HepG2 (cell line): ENCODE data around the gene WSB2. TPM values are rescaled to one million over a fixed set of nuclear protein-coding genes. Genes with fewer than 3 reads are reported as not detected.

Source experiments
- ATF7 ChIP-seq, 2 experiments: fragments of 450-650 bp in 1 of 2; sonication (generic) in 1 of 2; formaldehyde crosslinking in 1 of 2; IDR thresholded peaks; 2 replicates each; pipeline versions ENCODE4 v1.4.0 to v1.6.1; 2016 to 2020; ENCODE audit warnings: antibody characterized with exemption in 1 of 2, mild to moderate bottlenecking in 1 of 2, missing genetic modification reagents in 1 of 2
- FLYWCH1 ChIP-seq: sonication (generic); formaldehyde crosslinking; IDR thresholded peaks from 2 replicates; pipeline ENCODE4 v1.8.1; 2023; ENCODE audit warnings: mild to moderate bottlenecking, missing genetic modification reagents
- IRF1 ChIP-seq: sonication (generic); formaldehyde crosslinking; IDR thresholded peaks from 2 replicates; pipeline ENCODE4 v1.4.0; 2020; ENCODE audit warnings: low read depth, mild to moderate bottlenecking, missing genetic modification reagents
- ZFP62 ChIP-seq: sonication (generic); formaldehyde crosslinking; IDR thresholded peaks from 2 replicates; pipeline ENCODE4 v1.4.0; 2020; ENCODE audit warnings: missing genetic modification reagents
- ZNF614 ChIP-seq: IDR thresholded peaks from 2 replicates; pipeline ENCODE4 v1.6.1; 2018; ENCODE audit warnings: missing biosample characterization, missing genetic modification reagents, inconsistent platforms, borderline replicate concordance
- ZSCAN31 ChIP-seq: sonication (generic); formaldehyde crosslinking; IDR thresholded peaks from 2 replicates; pipeline ENCODE4 v1.5.0; 2020; ENCODE audit warnings: low read depth, mild to moderate bottlenecking, missing genetic modification reagents
- polyA plus RNA-seq, 8 experiments: library from polyadenylated mRNA; depleted of rRNA in 3 of 8; stranded (reverse) in 7 of 8; unstranded in 1 of 8; fragments of >200 nt; fragmentation: Illumina TruSeq in 4 of 8; extraction: Trizol in 4 of 8; gene quantifications; 2 replicates each; pipeline versions ENCODE4 v1.2.1 to v1.2.3, GENCODE V29; 2011 to 2016; ENCODE audit warnings: low read depth in 4 of 8, missing spikeins in 1 of 8, mixed read lengths in 1 of 8; ENCODE audit not compliant: insufficient read depth in 1 of 8
- total RNA-seq, 5 experiments: library from RNA; depleted of rRNA; stranded (reverse); fragments of >200 nt; fragmentation: Illumina TruSeq; extraction: Trizol; gene quantifications; 2 replicates each; pipeline ENCODE4 v1.2.3, GENCODE V29; 2016; ENCODE audit warnings: low read depth in 1 of 5
- TF ChIP-seq, protein P1 (sequence below): IDR thresholded peaks from 2 replicates; pipeline ENCODE4 v1.6.1; 2018; ENCODE audit warnings: missing genetic modification reagents, mild to moderate bottlenecking, missing compliant biosample characterization
- TF ChIP-seq, protein P2 (sequence below): sonication (generic); formaldehyde crosslinking; IDR thresholded peaks from 2 replicates; pipeline ENCODE4 v1.4.0; 2020; ENCODE audit warnings: missing genetic modification reagents
- TF ChIP-seq, protein P3 (sequence below): sonication (generic); formaldehyde crosslinking; IDR thresholded peaks from 2 replicates; pipeline ENCODE4 v1.8.1; 2022; ENCODE audit warnings: low read depth, mild to moderate bottlenecking, missing genetic modification reagents
- TF ChIP-seq, protein P4 (sequence below), 2 experiments: sonication (generic) in 1 of 2; formaldehyde crosslinking in 1 of 2; IDR thresholded peaks; 2 replicates each; pipeline versions ENCODE4 v1.4.0 to v1.6.1; 2016 to 2020; ENCODE audit warnings: borderline replicate concordance in 1 of 2, low read depth in 1 of 2, mild to moderate bottlenecking in 1 of 2, missing genetic modification reagents in 1 of 2

The WSB2 gene
- total and polyA plus RNA-seq, 2 of the 13 experiments (the other 11 are each of a cell fraction or from before 2014, with no cell fraction given) = 31.0 to 82.8 TPM

- peak; percentile 87 for TF ChIP-seq ZSCAN31
- peak; percentile 65 for TF ChIP-seq ATF7 (IDR thresholded peaks at IDR 0.05)
- TF ChIP-seq ATF7 (CRISPR knock-in tag; IDR thresholded peaks at IDR 0.05) = peak; percentile 77; the same call in 1 of the 2 replicates
- TF ChIP-seq IRF1 = no peak
- no peak for TF ChIP-seq ZFP62 (CRISPR knock-in tag)
- TF ChIP-seq ZNF614 (CRISPR knock-in tag) = peak; percentile 96
- TF ChIP-seq FLYWCH1 (CRISPR knock-in tag) = no peak
- TF ChIP-seq, protein P1, sequence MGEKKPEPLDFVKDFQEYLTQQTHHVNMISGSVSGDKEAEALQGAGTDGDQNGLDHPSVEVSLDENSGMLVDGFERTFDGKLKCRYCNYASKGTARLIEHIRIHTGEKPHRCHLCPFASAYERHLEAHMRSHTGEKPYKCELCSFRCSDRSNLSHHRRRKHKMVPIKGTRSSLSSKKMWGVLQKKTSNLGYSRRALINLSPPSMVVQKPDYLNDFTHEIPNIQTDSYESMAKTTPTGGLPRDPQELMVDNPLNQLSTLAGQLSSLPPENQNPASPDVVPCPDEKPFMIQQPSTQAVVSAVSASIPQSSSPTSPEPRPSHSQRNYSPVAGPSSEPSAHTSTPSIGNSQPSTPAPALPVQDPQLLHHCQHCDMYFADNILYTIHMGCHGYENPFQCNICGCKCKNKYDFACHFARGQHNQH (CRISPR knock-in tag) = peak; percentile 98
- TF ChIP-seq, protein P2, sequence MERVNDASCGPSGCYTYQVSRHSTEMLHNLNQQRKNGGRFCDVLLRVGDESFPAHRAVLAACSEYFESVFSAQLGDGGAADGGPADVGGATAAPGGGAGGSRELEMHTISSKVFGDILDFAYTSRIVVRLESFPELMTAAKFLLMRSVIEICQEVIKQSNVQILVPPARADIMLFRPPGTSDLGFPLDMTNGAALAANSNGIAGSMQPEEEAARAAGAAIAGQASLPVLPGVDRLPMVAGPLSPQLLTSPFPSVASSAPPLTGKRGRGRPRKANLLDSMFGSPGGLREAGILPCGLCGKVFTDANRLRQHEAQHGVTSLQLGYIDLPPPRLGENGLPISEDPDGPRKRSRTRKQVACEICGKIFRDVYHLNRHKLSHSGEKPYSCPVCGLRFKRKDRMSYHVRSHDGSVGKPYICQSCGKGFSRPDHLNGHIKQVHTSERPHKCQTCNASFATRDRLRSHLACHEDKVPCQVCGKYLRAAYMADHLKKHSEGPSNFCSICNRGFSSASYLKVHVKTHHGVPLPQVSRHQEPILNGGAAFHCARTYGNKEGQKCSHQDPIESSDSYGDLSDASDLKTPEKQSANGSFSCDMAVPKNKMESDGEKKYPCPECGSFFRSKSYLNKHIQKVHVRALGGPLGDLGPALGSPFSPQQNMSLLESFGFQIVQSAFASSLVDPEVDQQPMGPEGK = peak; percentile 90
- TF ChIP-seq, protein P3, sequence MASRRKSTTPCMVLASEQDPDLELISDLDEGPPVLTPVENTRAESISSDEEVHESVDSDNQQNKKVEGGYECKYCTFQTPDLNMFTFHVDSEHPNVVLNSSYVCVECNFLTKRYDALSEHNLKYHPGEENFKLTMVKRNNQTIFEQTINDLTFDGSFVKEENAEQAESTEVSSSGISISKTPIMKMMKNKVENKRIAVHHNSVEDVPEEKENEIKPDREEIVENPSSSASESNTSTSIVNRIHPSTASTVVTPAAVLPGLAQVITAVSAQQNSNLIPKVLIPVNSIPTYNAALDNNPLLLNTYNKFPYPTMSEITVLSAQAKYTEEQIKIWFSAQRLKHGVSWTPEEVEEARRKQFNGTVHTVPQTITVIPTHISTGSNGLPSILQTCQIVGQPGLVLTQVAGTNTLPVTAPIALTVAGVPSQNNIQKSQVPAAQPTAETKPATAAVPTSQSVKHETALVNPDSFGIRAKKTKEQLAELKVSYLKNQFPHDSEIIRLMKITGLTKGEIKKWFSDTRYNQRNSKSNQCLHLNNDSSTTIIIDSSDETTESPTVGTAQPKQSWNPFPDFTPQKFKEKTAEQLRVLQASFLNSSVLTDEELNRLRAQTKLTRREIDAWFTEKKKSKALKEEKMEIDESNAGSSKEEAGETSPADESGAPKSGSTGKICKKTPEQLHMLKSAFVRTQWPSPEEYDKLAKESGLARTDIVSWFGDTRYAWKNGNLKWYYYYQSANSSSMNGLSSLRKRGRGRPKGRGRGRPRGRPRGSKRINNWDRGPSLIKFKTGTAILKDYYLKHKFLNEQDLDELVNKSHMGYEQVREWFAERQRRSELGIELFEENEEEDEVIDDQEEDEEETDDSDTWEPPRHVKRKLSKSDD = no peak
- TF ChIP-seq, protein P4, sequence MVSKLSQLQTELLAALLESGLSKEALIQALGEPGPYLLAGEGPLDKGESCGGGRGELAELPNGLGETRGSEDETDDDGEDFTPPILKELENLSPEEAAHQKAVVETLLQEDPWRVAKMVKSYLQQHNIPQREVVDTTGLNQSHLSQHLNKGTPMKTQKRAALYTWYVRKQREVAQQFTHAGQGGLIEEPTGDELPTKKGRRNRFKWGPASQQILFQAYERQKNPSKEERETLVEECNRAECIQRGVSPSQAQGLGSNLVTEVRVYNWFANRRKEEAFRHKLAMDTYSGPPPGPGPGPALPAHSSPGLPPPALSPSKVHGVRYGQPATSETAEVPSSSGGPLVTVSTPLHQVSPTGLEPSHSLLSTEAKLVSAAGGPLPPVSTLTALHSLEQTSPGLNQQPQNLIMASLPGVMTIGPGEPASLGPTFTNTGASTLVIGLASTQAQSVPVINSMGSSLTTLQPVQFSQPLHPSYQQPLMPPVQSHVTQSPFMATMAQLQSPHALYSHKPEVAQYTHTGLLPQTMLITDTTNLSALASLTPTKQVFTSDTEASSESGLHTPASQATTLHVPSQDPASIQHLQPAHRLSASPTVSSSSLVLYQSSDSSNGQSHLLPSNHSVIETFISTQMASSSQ (IDR thresholded peaks at IDR 0.05; ENCODE audit: low read depth) = peak; percentile 37; the same call in 1 of the 2 replicates
- TF ChIP-seq, protein P4 (CRISPR knock-in tag; IDR thresholded peaks at IDR 0.05; ENCODE audit: borderline replicate concordance) = peak; percentile 78
Observed at GRCh38 chr12:118052324-118053070, 8.5 kb downstream of the WSB2 start (continued).
